SK-N-SH treated with all-trans-retinoic acid at 6 μM for 48 hours (cell line): Measurements from ENCODE around the gene GNA14.

Experiments used
- ARNTL ChIP-seq: fragments of 450-650 bp; formaldehyde crosslinking; IDR thresholded peaks from 2 replicates; pipeline ENCODE4 v1.5.0; 2020; ENCODE audit warnings: low read depth, mild to moderate bottlenecking, moderate library complexity, borderline replicate concordance
- ESRRG ChIP-seq: fragments of 250-450 bp; sonication (Bioruptor Pico); IDR thresholded peaks from 2 replicates; pipeline ENCODE4 v1.6.1; 2021; ENCODE audit warnings: mild to moderate bottlenecking
- OSR1 ChIP-seq: fragments of 250-450 bp; sonication (Bioruptor Pico); IDR thresholded peaks from 2 replicates; pipeline ENCODE4 v1.8.0; 2022; ENCODE audit warnings: moderate library complexity, mild to moderate bottlenecking, inconsistent platforms
- PPARA ChIP-seq: fragments of 250-450 bp; sonication (Bioruptor Pico); IDR thresholded peaks from 2 replicates; pipeline ENCODE4 v1.5.0; 2020; ENCODE audit warnings: mild to moderate bottlenecking, borderline replicate concordance
- TOX ChIP-seq: fragments of 250-450 bp; sonication (Bioruptor Pico); IDR thresholded peaks from 2 replicates; pipeline ENCODE4 v1.8.0; 2021; ENCODE audit warnings: mild to moderate bottlenecking, moderate library complexity, borderline replicate concordance
- ZC3H10 ChIP-seq: fragments of 250-450 bp; sonication (Bioruptor Pico); IDR thresholded peaks from 2 replicates; pipeline ENCODE4 v1.5.1; 2021; ENCODE audit warnings: mild to moderate bottlenecking, moderate library complexity
- ZFP3 ChIP-seq: fragments of 250-450 bp; sonication (Bioruptor Pico); IDR thresholded peaks from 2 replicates; pipeline ENCODE4 v1.5.0; 2020; ENCODE audit warnings: mild to moderate bottlenecking, moderate library complexity
- ZNF565 ChIP-seq: fragments of 450-650 bp; formaldehyde crosslinking; conservative IDR thresholded peaks from 2 replicates; pipeline ENCODE4 v1.5.0; 2020; ENCODE audit warnings: low read depth, mild to moderate bottlenecking, moderate library complexity
- TF ChIP-seq, protein P1 (sequence below): fragments of 250-450 bp; sonication (Bioruptor Pico); IDR thresholded peaks from 2 replicates; pipeline ENCODE4 v1.8.0; 2020; ENCODE audit warnings: mild to moderate bottlenecking, moderate library complexity, borderline replicate concordance
- TF ChIP-seq, protein P2 (sequence below): fragments of 250-450 bp; sonication (Bioruptor Pico); IDR thresholded peaks from 2 replicates; pipeline ENCODE4 v1.5.1; 2020; ENCODE audit warnings: low read depth, mild to moderate bottlenecking, moderate library complexity
- TF ChIP-seq, protein P3 (sequence below): fragments of 250-450 bp; sonication (Bioruptor Pico); IDR thresholded peaks from 2 replicates; pipeline ENCODE4 v1.5.1; 2021; ENCODE audit warnings: mild to moderate bottlenecking, moderate library complexity

DNA sequence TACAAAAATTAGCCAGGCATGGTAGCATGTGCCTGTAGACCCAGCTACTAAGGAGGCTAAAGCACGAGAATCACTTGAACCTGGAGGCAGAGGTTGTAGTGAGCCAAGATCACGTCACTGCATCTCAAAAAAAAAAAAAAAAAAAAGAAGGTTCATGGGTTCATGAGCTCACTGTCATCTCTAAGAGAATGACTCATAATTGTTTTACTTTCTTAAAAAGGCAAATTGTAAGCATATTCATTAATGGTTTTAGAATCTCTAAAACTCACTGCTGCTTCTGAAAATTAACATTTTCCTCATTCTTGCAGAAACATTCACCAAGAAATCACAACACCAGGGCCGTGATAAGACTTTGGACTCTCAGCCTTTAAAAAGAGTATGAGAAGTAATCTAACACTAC is 103.6 kb downstream of the GNA14 start:
- TF ChIP-seq, protein P1, sequence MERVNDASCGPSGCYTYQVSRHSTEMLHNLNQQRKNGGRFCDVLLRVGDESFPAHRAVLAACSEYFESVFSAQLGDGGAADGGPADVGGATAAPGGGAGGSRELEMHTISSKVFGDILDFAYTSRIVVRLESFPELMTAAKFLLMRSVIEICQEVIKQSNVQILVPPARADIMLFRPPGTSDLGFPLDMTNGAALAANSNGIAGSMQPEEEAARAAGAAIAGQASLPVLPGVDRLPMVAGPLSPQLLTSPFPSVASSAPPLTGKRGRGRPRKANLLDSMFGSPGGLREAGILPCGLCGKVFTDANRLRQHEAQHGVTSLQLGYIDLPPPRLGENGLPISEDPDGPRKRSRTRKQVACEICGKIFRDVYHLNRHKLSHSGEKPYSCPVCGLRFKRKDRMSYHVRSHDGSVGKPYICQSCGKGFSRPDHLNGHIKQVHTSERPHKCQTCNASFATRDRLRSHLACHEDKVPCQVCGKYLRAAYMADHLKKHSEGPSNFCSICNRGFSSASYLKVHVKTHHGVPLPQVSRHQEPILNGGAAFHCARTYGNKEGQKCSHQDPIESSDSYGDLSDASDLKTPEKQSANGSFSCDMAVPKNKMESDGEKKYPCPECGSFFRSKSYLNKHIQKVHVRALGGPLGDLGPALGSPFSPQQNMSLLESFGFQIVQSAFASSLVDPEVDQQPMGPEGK (CRISPR knock-in tag) = no peak
- TF ChIP-seq ZFP3 (CRISPR knock-in tag) (no peak), PPARA (CRISPR knock-in tag) (no peak), ARNTL (CRISPR knock-in tag) (no peak), ZC3H10 (CRISPR knock-in tag) (no peak), TOX (no peak), ESRRG (CRISPR knock-in tag) (no peak), OSR1 (CRISPR knock-in tag) (no peak), ZNF565 (no peak)
- TF ChIP-seq, protein P2, sequence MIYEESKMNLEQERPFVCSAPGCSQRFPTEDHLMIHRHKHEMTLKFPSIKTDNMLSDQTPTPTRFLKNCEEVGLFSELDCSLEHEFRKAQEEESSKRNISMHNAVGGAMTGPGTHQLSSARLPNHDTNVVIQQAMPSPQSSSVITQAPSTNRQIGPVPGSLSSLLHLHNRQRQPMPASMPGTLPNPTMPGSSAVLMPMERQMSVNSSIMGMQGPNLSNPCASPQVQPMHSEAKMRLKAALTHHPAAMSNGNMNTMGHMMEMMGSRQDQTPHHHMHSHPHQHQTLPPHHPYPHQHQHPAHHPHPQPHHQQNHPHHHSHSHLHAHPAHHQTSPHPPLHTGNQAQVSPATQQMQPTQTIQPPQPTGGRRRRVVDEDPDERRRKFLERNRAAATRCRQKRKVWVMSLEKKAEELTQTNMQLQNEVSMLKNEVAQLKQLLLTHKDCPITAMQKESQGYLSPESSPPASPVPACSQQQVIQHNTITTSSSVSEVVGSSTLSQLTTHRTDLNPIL (CRISPR knock-in tag) = no peak
- TF ChIP-seq, protein P3, sequence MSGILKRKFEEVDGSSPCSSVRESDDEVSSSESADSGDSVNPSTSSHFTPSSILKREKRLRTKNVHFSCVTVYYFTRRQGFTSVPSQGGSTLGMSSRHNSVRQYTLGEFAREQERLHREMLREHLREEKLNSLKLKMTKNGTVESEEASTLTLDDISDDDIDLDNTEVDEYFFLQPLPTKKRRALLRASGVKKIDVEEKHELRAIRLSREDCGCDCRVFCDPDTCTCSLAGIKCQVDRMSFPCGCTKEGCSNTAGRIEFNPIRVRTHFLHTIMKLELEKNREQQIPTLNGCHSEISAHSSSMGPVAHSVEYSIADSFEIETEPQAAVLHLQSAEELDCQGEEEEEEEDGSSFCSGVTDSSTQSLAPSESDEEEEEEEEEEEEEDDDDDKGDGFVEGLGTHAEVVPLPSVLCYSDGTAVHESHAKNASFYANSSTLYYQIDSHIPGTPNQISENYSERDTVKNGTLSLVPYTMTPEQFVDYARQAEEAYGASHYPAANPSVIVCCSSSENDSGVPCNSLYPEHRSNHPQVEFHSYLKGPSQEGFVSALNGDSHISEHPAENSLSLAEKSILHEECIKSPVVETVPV (CRISPR knock-in tag) = no peak
